Muscle of leg (tissue), 11 donors: ENCODE data around the gene ATP12A. TPM values are rescaled to one million over a fixed set of nuclear protein-coding genes. Genes with fewer than 3 reads are reported as not detected.

ENCODE experiments used
- DNase-seq: peaks from one replicate; pipeline ENCODE4 v3.0.0; 2013
- H3K27ac ChIP-seq: one replicate; pipeline ENCODE4 v1.5.1; 2013; ENCODE audit warnings: mild to moderate bottlenecking, low read length, control low read depth
- H3K27me3 ChIP-seq: one replicate; pipeline ENCODE4 v1.6.1; 2013; ENCODE audit warnings: low read length; ENCODE audit not compliant: control insufficient read depth, insufficient read depth
- H3K36me3 ChIP-seq: one replicate; pipeline ENCODE4 v1.6.1; 2013; ENCODE audit warnings: low read length; ENCODE audit not compliant: control insufficient read depth, insufficient read depth
- H3K4me1 ChIP-seq: one replicate; pipeline ENCODE4 v1.6.1; 2013; ENCODE audit warnings: low read length; ENCODE audit not compliant: control insufficient read depth, insufficient read depth
- H3K4me3 ChIP-seq: one replicate; pipeline ENCODE4 v1.5.1; 2013; ENCODE audit warnings: low read length, control low read depth
- H3K9me3 ChIP-seq: replicated peaks from 2 replicates; pipeline ENCODE4 v1.6.1; 2013; ENCODE audit warnings: low read depth, low read length; ENCODE audit not compliant: control insufficient read depth
- WGBS: methylation state at CpG from one replicate; pipeline ENCODE4 v1.1.5; 2013; ENCODE audit warnings: missing lambda C conversion rate; ENCODE audit not compliant: insufficient coverage; 5-methylcytosine and 5-hydroxymethylcytosine counted together
- polyA plus RNA-seq, 8 donors: library from polyadenylated mRNA; unstranded; fragments of 120-200 nt; gene quantifications; one replicate each; pipeline versions ENCODE4 v1.2.1 to v1.2.3, GENCODE V29; 2013; ENCODE audit warnings: inconsistent platforms in 1 of 8, low replicate concordance in 1 of 8; ENCODE audit not compliant: insufficient read length in 8 of 8, insufficient read depth in 1 of 8
- total RNA-seq: library from RNA; stranded (reverse); fragments of 120-200 nt; gene quantifications from one replicate; pipeline ENCODE4 v1.2.4, GENCODE V29; 2013

Gene ATP12A
- total and polyA plus RNA-seq, 9 donors: 0.07 to 0.12 TPM; not detected in 7

GRCh38 chr13:24684600-24684998, 4.4 kb downstream of the ATP12A start:
- Histone ChIP-seq H3K36me3 (no peaks in the 10 kb centered on the region), H3K27me3 (peaks cover 26% of the 10 kb centered on the region), H3K4me1 (peaks cover 9% of the 10 kb centered on the region), H3K27ac (no peak overlapping the region), H3K9me3 (no peaks in the 10 kb centered on the region), H3K4me3 (no peak overlapping the region)
- WGBS: 29% methylated on average over 4 of the region's 4 CpGs
- no peak for DNase-seq

- H3K27me3 ChIP-seq: peaks cover 21% of the 10 kb centered on the region
- no peak for DNase-seq
- H3K4me1 ChIP-seq: peaks cover 9% of the 10 kb centered on the region
- no peak overlapping the region for H3K4me3 ChIP-seq
- no peak overlapping the region for H3K27ac ChIP-seq
- WGBS: 75% methylated on average over 3 of the region's 6 CpGs
- H3K9me3 ChIP-seq: no peaks in the 10 kb centered on the region
- H3K36me3 ChIP-seq: no peaks in the 10 kb centered on the region
These were observed 5.1 kb downstream of the ATP12A start for GRCh38 chr13:24685314-24685713.

- no peak overlapping the region for H3K4me3 ChIP-seq
- no peaks in the 10 kb centered on the region for H3K36me3 ChIP-seq
- peaks cover 16% of the 10 kb centered on the region for H3K27me3 ChIP-seq
- no peaks in the 10 kb centered on the region for H3K9me3 ChIP-seq
- H3K4me1 ChIP-seq: peaks cover 3% of the 10 kb centered on the region
- WGBS: 54% methylated on average over 4 of the region's 7 CpGs
- no peak for DNase-seq
- no peak overlapping the region for H3K27ac ChIP-seq
These were observed 7.4 kb downstream of the ATP12A start for GRCh38 chr13:24687611-24688010.

GRCh38 chr13:24688111-24688510, 7.9 kb downstream of the ATP12A start:
- H3K36me3 ChIP-seq: no peaks in the 10 kb centered on the region
- DNase-seq: no peak
- WGBS: 52% methylated on average over 2 of the region's 10 CpGs
- H3K4me1 ChIP-seq: peaks cover 3% of the 10 kb centered on the region
- peaks cover 16% of the 10 kb centered on the region for H3K27me3 ChIP-seq
- no peaks in the 10 kb centered on the region for H3K9me3 ChIP-seq
- no peak overlapping the region for H3K27ac ChIP-seq
- H3K4me3 ChIP-seq: no peak overlapping the region

GRCh38 chr13:24688950-24689349, 8.7 kb downstream of the ATP12A start:
- WGBS: 81% methylated on average over 9 of the region's 11 CpGs
- H3K36me3 ChIP-seq: no peaks in the 10 kb centered on the region
- DNase-seq: no peak
- H3K9me3 ChIP-seq: no peaks in the 10 kb centered on the region
- H3K4me1 ChIP-seq: peaks cover 3% of the 10 kb centered on the region
- no peak overlapping the region for H3K27ac ChIP-seq
- no peak overlapping the region for H3K4me3 ChIP-seq
- H3K27me3 ChIP-seq: peaks cover 16% of the 10 kb centered on the region

GRCh38 chr13:24691381-24691780, 11.2 kb downstream of the ATP12A start:
- no peak for DNase-seq
- Histone ChIP-seq H3K27me3 (peaks cover 18% of the 10 kb centered on the region), H3K27ac (no peak overlapping the region), H3K4me3 (no peak overlapping the region), H3K4me1 (no peaks in the 10 kb centered on the region), H3K9me3 (no peaks in the 10 kb centered on the region), H3K36me3 (no peaks in the 10 kb centered on the region)
- 78% methylated on average over 3 of the region's 5 CpGs for WGBS

GRCh38 chr13:24692561-24692960, 12.4 kb downstream of the ATP12A start:
- 69% methylated on average over 3 of the region's 4 CpGs for WGBS
- DNase-seq: no peak
- Histone ChIP-seq H3K4me1 (no peaks in the 10 kb centered on the region), H3K9me3 (no peaks in the 10 kb centered on the region), H3K27me3 (peaks cover 16% of the 10 kb centered on the region), H3K36me3 (no peaks in the 10 kb centered on the region), H3K4me3 (no peak overlapping the region), H3K27ac (no peak overlapping the region)

GRCh38 chr13:24693862-24694471, 13.8 kb downstream of the ATP12A start:
- Histone ChIP-seq H3K27me3 (peaks cover 16% of the 10 kb centered on the region), H3K27ac (no peak overlapping the region), H3K9me3 (no peaks in the 10 kb centered on the region), H3K4me1 (no peaks in the 10 kb centered on the region), H3K4me3 (no peak overlapping the region), H3K36me3 (no peaks in the 10 kb centered on the region)
- DNase-seq: peak; percentile 38
- whole genome bisulfite sequencing: 39% methylated on average over 13 of the region's 17 CpGs

GRCh38 chr13:24694907-24695306, 14.7 kb downstream of the ATP12A start:
- H3K27ac ChIP-seq: no peak overlapping the region
- H3K4me1 ChIP-seq: no peaks in the 10 kb centered on the region
- no peak for DNase-seq
- no peak overlapping the region for H3K4me3 ChIP-seq
- H3K9me3 ChIP-seq: no peaks in the 10 kb centered on the region
- H3K36me3 ChIP-seq: no peaks in the 10 kb centered on the region
- 76% methylated on average over 8 of the region's 12 CpGs for WGBS
- H3K27me3 ChIP-seq: peaks cover 12% of the 10 kb centered on the region

- 92% methylated on average over 12 of the region's 12 CpGs for WGBS
- DNase-seq: no peak
- H3K27ac ChIP-seq: no peak overlapping the region
- peaks cover 5% of the 10 kb centered on the region for H3K27me3 ChIP-seq
- no peaks in the 10 kb centered on the region for H3K9me3 ChIP-seq
- no peaks in the 10 kb centered on the region for H3K36me3 ChIP-seq
- H3K4me1 ChIP-seq: no peaks in the 10 kb centered on the region
- H3K4me3 ChIP-seq: no peak overlapping the region
These were observed 18.5 kb downstream of the ATP12A start for GRCh38 chr13:24698686-24699085.

- DNase-seq: no peak
- Histone ChIP-seq H3K4me1 (no peaks in the 10 kb centered on the region), H3K27ac (no peak overlapping the region), H3K4me3 (no peak overlapping the region), H3K9me3 (no peaks in the 10 kb centered on the region), H3K27me3 (peaks cover 3% of the 10 kb centered on the region), H3K36me3 (no peaks in the 10 kb centered on the region)
- 100% methylated on average over 1 of the region's 5 CpGs for WGBS
These were observed 19.3 kb downstream of the ATP12A start for GRCh38 chr13:24699541-24699940.
